Mucosa of descending colon (tissue), 3 donors: Measurements from ENCODE around the gene AP1G2. TPM values are rescaled to one million over a fixed set of nuclear protein-coding genes. Genes with fewer than 3 reads are reported as not detected.
"Not testable (repeated sequence)": the region's sequence is repeated elsewhere in the genome, so short reads cannot be mapped to it uniquely, and the experiment has no call there.

Source experiments
- ATAC-seq: fragments of 200-7000 bp; cut with Tn5 transposase; one replicate; pipeline ENCODE4 v1.9.1; 2020; ENCODE audit warnings: mild to moderate bottlenecking, moderate library complexity
- DNase-seq, 3 donors: peaks; one replicate each; pipeline ENCODE4 v3.0.0-alpha.2; 2020
- H3K36me3 ChIP-seq: fragments of 200-600 bp; one replicate; pipeline ENCODE4 v1.8.0; 2021; ENCODE audit warnings: low read depth, mild to moderate bottlenecking
- H3K4me1 ChIP-seq: fragments of 200-600 bp; one replicate; pipeline ENCODE4 v1.8.0; 2021; ENCODE audit warnings: low read depth, mild to moderate bottlenecking
- H3K4me3 ChIP-seq: fragments of 200-600 bp; one replicate; pipeline ENCODE4 v1.8.0; 2021; ENCODE audit warnings: mild to moderate bottlenecking
- H3K9me3 ChIP-seq: fragments of 200-600 bp; one replicate; pipeline ENCODE4 v1.8.0; 2021; ENCODE audit warnings: mild to moderate bottlenecking
- intact Hi-C, 2 donors: fragments of 100-400 bp; cut with DNase I in 1 of 2; cut with micrococcal nuclease in 1 of 2; formaldehyde crosslinking; loops; one replicate each; pipeline versions ENCODE4 v1.11.0 to v1.11.1; 2022; cut with DNase I, micrococcal nuclease
- total RNA-seq, 3 donors: library from RNA; stranded (reverse); fragmentation: NEBNext Ultra II Directional in 2 of 3; extraction: Animal tissue kit (Norgen Biotek cat#: 25700) in 2 of 3; gene quantifications; one replicate each; pipeline versions ENCODE4 v1.2.1 to v1.2.4, GENCODE V29; 2021 to 2023
- TF ChIP-seq, protein P1 (sequence below): fragments of 200-600 bp; IDR thresholded peaks from one replicate; pipeline ENCODE4 v1.8.0; 2022; ENCODE audit warnings: antibody characterized with exemption, mild to moderate bottlenecking
- donor health status: DM: no; HTN: no; CAD: no; lungs with moderate emphysema.
- donor health status: DM: no; HTN: no; CAD: no.
- donor health status: DM: no; HTN: yes; CAD: no.

AP1G2 gene
- total RNA-seq, 3 donors from 2014 or later = 95.4 to 271 (median 122) TPM

- ATAC-seq (no peak), DNase-seq (no peak)
- Histone ChIP-seq H3K4me1 (no peaks in the 10 kb centered on the region), H3K4me3 (no peak overlapping the region), H3K9me3 (no peaks in the 10 kb centered on the region), H3K36me3 (no peaks in the 10 kb centered on the region)
- TF ChIP-seq, protein P1, sequence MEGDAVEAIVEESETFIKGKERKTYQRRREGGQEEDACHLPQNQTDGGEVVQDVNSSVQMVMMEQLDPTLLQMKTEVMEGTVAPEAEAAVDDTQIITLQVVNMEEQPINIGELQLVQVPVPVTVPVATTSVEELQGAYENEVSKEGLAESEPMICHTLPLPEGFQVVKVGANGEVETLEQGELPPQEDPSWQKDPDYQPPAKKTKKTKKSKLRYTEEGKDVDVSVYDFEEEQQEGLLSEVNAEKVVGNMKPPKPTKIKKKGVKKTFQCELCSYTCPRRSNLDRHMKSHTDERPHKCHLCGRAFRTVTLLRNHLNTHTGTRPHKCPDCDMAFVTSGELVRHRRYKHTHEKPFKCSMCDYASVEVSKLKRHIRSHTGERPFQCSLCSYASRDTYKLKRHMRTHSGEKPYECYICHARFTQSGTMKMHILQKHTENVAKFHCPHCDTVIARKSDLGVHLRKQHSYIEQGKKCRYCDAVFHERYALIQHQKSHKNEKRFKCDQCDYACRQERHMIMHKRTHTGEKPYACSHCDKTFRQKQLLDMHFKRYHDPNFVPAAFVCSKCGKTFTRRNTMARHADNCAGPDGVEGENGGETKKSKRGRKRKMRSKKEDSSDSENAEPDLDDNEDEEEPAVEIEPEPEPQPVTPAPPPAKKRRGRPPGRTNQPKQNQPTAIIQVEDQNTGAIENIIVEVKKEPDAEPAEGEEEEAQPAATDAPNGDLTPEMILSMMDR = no peak
- intact Hi-C loops = no loop called here
Observed at GRCh38 chr14:23601845-23602180, 34.2 kb upstream of the AP1G2 start.

DNA sequence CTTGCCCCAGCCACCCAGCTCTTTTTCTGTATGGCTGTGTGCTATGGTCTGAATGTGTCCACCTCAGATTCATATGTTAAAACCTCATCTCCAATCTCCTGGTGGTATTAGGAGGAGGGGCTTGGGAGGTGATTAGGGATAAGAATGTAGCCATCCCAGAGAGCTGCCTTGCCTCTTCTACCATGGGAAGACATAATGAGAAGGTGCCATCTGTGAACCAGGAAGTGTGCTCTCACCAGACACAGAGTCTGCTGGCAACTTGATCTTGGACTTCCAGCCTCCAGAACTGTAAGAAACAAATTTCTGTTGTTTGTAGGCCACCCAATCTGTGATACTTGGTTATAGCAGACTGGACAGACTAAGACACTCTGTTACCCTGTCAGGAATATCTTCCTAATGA lies 33.8 kb upstream of the AP1G2 start:
- TF ChIP-seq, protein P1 = no peak
- ATAC-seq (no peak), DNase-seq (no peak)
- Histone ChIP-seq H3K36me3 (no peaks in the 10 kb centered on the region), H3K4me1 (no peaks in the 10 kb centered on the region), H3K9me3 (no peaks in the 10 kb centered on the region), H3K4me3 (no peak overlapping the region)
- intact Hi-C loops = no loop called here

- H3K4me1 ChIP-seq = no peaks in the 10 kb centered on the region
- H3K4me3 ChIP-seq = no peak overlapping the region
- H3K9me3 ChIP-seq = no peaks in the 10 kb centered on the region
- intact Hi-C loops = no loop called here
- ATAC-seq (no peak), DNase-seq (no peak)
- TF ChIP-seq, protein P1 = no peak
- H3K36me3 ChIP-seq = no peaks in the 10 kb centered on the region
Observed at GRCh38 chr14:23600806-23601205, 33.2 kb upstream of the AP1G2 start.

DNA sequence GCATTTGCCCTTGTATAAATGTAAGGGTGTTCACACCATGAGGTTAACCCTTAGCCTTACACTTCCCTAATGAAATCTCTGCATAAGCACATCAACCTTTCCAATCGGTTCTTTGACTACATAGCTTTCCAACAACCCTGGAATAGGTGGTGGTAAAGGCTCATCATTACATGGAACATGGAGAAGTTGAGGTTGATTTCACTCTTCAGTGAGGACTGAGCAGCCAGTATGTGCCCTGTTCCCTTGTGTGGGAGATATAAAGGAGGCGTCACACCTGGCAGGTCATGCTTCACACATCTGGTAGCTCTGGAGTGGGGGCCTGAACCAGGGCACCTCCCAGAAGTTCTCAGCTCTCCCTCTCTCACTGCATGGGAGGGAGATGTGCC lies 32.7 kb upstream of the AP1G2 start:
- Histone ChIP-seq H3K36me3 (no peaks in the 10 kb centered on the region), H3K4me1 (no peaks in the 10 kb centered on the region), H3K4me3 (no peak overlapping the region), H3K9me3 (no peaks in the 10 kb centered on the region)
- DNase-seq (no peak), ATAC-seq (no peak)
- TF ChIP-seq, protein P1 = no peak
- intact Hi-C loops = no loop called here

DNA sequence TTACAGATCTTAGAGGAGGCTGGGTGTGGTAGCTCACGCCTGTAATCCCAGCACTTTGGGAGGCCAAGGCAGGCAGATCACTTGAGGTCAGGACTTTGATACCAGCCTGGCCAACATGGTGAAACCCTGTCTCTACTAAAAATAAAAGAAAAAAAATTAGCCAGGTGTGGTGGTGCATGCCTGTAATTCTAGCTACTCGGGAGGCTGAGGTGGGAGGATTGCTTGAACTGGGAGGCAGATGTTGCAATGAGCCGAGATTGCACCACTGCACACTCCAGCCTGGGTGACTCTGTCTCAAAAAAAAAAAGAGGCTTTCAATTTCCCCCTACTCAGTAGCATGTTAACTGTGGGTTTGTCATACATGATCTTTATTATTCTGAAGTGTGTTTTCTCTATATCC lies 26.6 kb upstream of the AP1G2 start:
- H3K9me3 ChIP-seq, DNase-seq, ATAC-seq, H3K36me3 ChIP-seq, H3K4me1 ChIP-seq, intact Hi-C loops, H3K4me3 ChIP-seq: not testable (repeated sequence)

- intact Hi-C loops = no loop called here
- DNase-seq (no peak), ATAC-seq (no peak)
- TF ChIP-seq, protein P1 = no peak
- Histone ChIP-seq H3K4me1 (peaks cover 5% of the 10 kb centered on the region), H3K4me3 (no peak overlapping the region), H3K36me3 (no peaks in the 10 kb centered on the region), H3K9me3 (no peaks in the 10 kb centered on the region)
Observed at GRCh38 chr14:23590198-23590597, 22.6 kb upstream of the AP1G2 start.
